GM18858 (cell line): ENCODE results near the gene ZGLP1.

Experiments used
- ATAC-seq: cut with Tn5 transposase; IDR thresholded peaks from one replicate; pipeline ENCODE4 v1.9.1; 2021; ENCODE audit not compliant: unreplicated experiment

ZGLP1 gene

DNA sequence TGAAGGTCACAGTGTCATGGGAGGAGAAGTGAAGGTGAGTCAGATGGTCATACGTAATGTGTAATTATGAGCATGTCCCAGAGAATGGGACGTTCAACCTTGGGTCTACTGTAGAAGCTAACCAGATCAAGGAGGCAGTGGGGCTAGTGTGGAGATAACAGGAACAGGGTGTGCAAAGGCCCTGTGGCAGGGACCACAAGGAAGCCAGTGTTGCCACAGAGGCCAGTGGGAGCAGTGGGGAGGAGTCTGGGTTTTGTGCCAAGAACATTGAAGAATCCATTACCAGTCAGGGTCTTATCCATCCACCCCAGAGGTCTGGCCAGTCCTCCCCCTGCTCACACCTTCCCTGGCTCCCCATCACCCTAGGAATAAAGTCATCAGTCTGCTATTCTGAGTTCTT lies 54.3 kb downstream of the ZGLP1 start:
- ATAC-seq, result no peak
